GM18873 (cell line): ENCODE data around the gene FAM83C.
A peak's percentile ranks its signal among the peaks of the same experiment; 100 is the strongest.

ENCODE experiments used
- ATAC-seq: cut with Tn5 transposase; IDR thresholded peaks from one replicate; pipeline ENCODE4 v1.9.1; 2021; ENCODE audit warnings: mild to moderate bottlenecking, moderate library complexity, moderate number of reproducible peaks; ENCODE audit not compliant: unreplicated experiment, low FRiP score

Gene FAM83C

GRCh38 chr20:35285806-35286076 is 6.5 kb downstream of the FAM83C start:
- no peak for ATAC-seq

- ATAC-seq = no peak
Observed at GRCh38 chr20:35284992-35285805, 7.0 kb downstream of the FAM83C start.

GRCh38 chr20:35284267-35284991 is 7.8 kb downstream of the FAM83C start, which contains the start of gene EIF6:
Gene EIF6 (minus strand): TSS chr20:35284772. CDS start chr20:35284487, 285 bp downstream.
- ATAC-seq = peak; percentile 49

- peak; percentile 10 for ATAC-seq
Observed at GRCh38 chr20:35283441-35284266, 8.6 kb downstream of the FAM83C start.

GRCh38 chr20:35281506-35282101 is 10.6 kb downstream of the FAM83C start:
- no peak for ATAC-seq

- no peak for ATAC-seq
Observed at GRCh38 chr20:35280523-35280922, 11.7 kb downstream of the FAM83C start.

GRCh38 chr20:35279533-35280174 is 12.6 kb downstream of the FAM83C start:
- ATAC-seq = no peak

- no peak for ATAC-seq
Observed at GRCh38 chr20:35279040-35279439, 13.2 kb downstream of the FAM83C start.

- ATAC-seq = peak; percentile 61
Observed at GRCh38 chr20:35277531-35278395, 14.5 kb downstream of the FAM83C start, which contains the start of gene MMP24OS. Gene MMP24OS (minus strand): TSS chr20:35278122. CDS start chr20:35277929, 193 bp downstream.

- ATAC-seq = no peak
Observed at GRCh38 chr20:35277127-35277526, 15.1 kb downstream of the FAM83C start.

- no peak for ATAC-seq
Observed at GRCh38 chr20:35276408-35276807, 15.8 kb downstream of the FAM83C start.

GRCh38 chr20:35275741-35276251 is 16.4 kb downstream of the FAM83C start:
- no peak for ATAC-seq

GRCh38 chr20:35274172-35275092 is 17.8 kb downstream of the FAM83C start:
- ATAC-seq = no peak

- no peak for ATAC-seq
Observed at GRCh38 chr20:35273449-35274171, 18.6 kb downstream of the FAM83C start.

- no peak for ATAC-seq
Observed at GRCh38 chr20:35271904-35272303, 20.3 kb downstream of the FAM83C start.

GRCh38 chr20:35271073-35271882 is 20.9 kb downstream of the FAM83C start:
- no peak for ATAC-seq
